HCT116 (cell line): Measurements from ENCODE around the gene CLPTM1L.

ENCODE experiments used
- JUND ChIP-seq: IDR thresholded peaks from 2 replicates; pipeline ENCODE4 v1.6.1; 2012
- TF ChIP-seq, protein P1 (sequence below), 3 experiments: fragments of 200-600 bp in 1 of 3; sonication (generic) in 1 of 3; IDR thresholded peaks in 2 of 3; conservative IDR thresholded peaks in 1 of 3; 2 replicates each; pipeline ENCODE4 v1.5.1; 2012 to 2017; ENCODE audit warnings: low read depth in 2 of 3, low read length in 2 of 3, antibody characterized with exemption in 1 of 3, borderline replicate concordance in 1 of 3, control low read depth in 1 of 3, mild to moderate bottlenecking in 1 of 3, mixed read lengths in 1 of 3, mixed run types in 1 of 3, moderate library complexity in 1 of 3; ENCODE audit not compliant: insufficient read depth in 1 of 3

DNA sequence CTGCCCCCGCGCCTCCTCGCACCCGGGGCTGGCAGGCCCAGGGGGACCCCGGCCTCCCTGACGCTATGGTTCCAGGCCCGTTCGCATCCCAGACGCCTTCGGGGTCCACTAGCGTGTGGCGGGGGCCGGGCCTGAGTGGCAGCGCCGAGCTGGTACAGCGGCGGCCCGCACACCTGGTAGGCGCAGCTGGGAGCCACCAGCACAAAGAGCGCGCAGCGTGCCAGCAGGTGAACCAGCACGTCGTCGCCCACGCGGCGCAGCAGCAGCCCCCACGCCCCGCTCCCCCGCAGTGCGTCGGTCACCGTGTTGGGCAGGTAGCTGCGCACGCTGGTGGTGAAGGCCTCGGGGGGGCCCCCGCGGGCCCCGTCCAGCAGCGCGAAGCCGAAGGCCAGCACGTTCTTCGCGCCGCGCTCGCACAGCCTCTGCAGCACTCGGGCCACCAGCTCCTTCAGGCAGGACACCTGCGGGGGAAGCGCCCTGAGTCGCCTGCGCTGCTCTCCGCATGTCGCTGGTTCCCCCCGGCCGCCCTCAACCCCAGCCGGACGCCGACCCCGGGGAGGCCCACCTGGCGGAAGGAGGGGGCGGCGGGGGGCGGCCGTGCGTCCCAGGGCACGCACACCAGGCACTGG is 50.6 kb downstream of the CLPTM1L start:
- TF ChIP-seq, protein P1, sequence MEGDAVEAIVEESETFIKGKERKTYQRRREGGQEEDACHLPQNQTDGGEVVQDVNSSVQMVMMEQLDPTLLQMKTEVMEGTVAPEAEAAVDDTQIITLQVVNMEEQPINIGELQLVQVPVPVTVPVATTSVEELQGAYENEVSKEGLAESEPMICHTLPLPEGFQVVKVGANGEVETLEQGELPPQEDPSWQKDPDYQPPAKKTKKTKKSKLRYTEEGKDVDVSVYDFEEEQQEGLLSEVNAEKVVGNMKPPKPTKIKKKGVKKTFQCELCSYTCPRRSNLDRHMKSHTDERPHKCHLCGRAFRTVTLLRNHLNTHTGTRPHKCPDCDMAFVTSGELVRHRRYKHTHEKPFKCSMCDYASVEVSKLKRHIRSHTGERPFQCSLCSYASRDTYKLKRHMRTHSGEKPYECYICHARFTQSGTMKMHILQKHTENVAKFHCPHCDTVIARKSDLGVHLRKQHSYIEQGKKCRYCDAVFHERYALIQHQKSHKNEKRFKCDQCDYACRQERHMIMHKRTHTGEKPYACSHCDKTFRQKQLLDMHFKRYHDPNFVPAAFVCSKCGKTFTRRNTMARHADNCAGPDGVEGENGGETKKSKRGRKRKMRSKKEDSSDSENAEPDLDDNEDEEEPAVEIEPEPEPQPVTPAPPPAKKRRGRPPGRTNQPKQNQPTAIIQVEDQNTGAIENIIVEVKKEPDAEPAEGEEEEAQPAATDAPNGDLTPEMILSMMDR (IDR thresholded peaks at IDR 0.05 in 2 of 3, conservative IDR thresholded peaks at IDR 0.05 in 1 of 3; ENCODE audit: borderline replicate concordance in 1 of 3, insufficient read depth in 1 of 3, low read depth in 2 of 3, low read length in 2 of 3): no peak
- TF ChIP-seq JUND: no peak
